HG03558 (cell line): ENCODE measurements around the gene KHDC1L.
A peak's percentile ranks its signal among the peaks of the same experiment; 100 is the strongest.
"Not testable (repeated sequence)": the region's sequence is repeated elsewhere in the genome, so short reads cannot be mapped to it uniquely, and the experiment has no call there.

Experiments
- ATAC-seq: cut with Tn5 transposase; IDR thresholded peaks from one replicate; pipeline ENCODE4 v1.9.1; 2021; ENCODE audit warnings: moderate number of reproducible peaks; ENCODE audit not compliant: unreplicated experiment; ENCODE audit errors: extremely low read depth

Gene KHDC1L

GRCh38 chr6:73225396-73225795 lies at the start of gene KHDC1L:
KHDC1L (minus strand) TSS chr6:73225496; CDS start chr6:73225408, 88 bp downstream.
- no peak for ATAC-seq

GRCh38 chr6:73269296-73269695 lies 44.0 kb upstream of the KHDC1L start:
- ATAC-seq, result not testable (repeated sequence)

GRCh38 chr6:73268896-73269295 lies 43.6 kb upstream of the KHDC1L start:
- not testable (repeated sequence) for ATAC-seq

GRCh38 chr6:73264446-73264845 lies 39.1 kb upstream of the KHDC1L start:
- ATAC-seq, result no peak

GRCh38 chr6:73263570-73263909 lies 38.2 kb upstream of the KHDC1L start:
- no peak for ATAC-seq

- peak; percentile 94 for ATAC-seq
These were observed 37.6 kb upstream of the KHDC1L start, which contains the start of gene KHDC1 for GRCh38 chr6:73262671-73263569. KHDC1 (minus strand) TSS chr6:73263196; CDS start chr6:73242517, 20,679 bp downstream.

GRCh38 chr6:73258721-73259120 lies 33.4 kb upstream of the KHDC1L start:
- no peak for ATAC-seq

GRCh38 chr6:73254323-73254722 lies 29.0 kb upstream of the KHDC1L start:
- ATAC-seq, result not testable (repeated sequence)

- ATAC-seq, result no peak
These were observed 27.4 kb upstream of the KHDC1L start for GRCh38 chr6:73252703-73253102.

- ATAC-seq, result no peak
These were observed 24.7 kb upstream of the KHDC1L start for GRCh38 chr6:73250016-73250415.

GRCh38 chr6:73248192-73248903 lies 23.1 kb upstream of the KHDC1L start:
- ATAC-seq, result no peak

- no peak for ATAC-seq
These were observed 16.7 kb upstream of the KHDC1L start for GRCh38 chr6:73242001-73242400.

- no peak for ATAC-seq
These were observed 15.4 kb upstream of the KHDC1L start for GRCh38 chr6:73240730-73241129.

GRCh38 chr6:73236144-73236750 lies 11.0 kb upstream of the KHDC1L start:
- no peak for ATAC-seq

- ATAC-seq, result no peak
These were observed 9.4 kb upstream of the KHDC1L start for GRCh38 chr6:73234733-73235132.

GRCh38 chr6:73233971-73234370 lies 8.7 kb upstream of the KHDC1L start:
- ATAC-seq, result not testable (repeated sequence)

- no peak for ATAC-seq
These were observed 7.8 kb upstream of the KHDC1L start for GRCh38 chr6:73233048-73233447.

- ATAC-seq, result no peak
These were observed 6.7 kb upstream of the KHDC1L start for GRCh38 chr6:73231986-73232391.

GRCh38 chr6:73227606-73228255 lies 2.4 kb upstream of the KHDC1L start:
- no peak for ATAC-seq

- no peak for ATAC-seq
These were observed 8.4 kb downstream of the KHDC1L start for GRCh38 chr6:73216859-73217258.
